Measurements from ENCODE around the gene UBTF.

- no peak for TF ChIP-seq YY1 (IDR thresholded peaks at IDR 0.05; ENCODE audit: insufficient read depth, insufficient read length)
- TF ChIP-seq ZNF274 (IDR thresholded peaks at IDR 0.05; ENCODE audit: low read depth, low read length): no peak
Measured at GRCh38 chr17:44253006-44253405, 33.5 kb upstream of the UBTF start.
